Activated CD4-positive, alpha-beta T cell treated with anti-CD3 and anti-CD28 coated beads, Interleukin-2, amount 50 U/mL, for 4 hours (primary cell): ENCODE measurements around the gene LGALS12.
"Not testable (repeated sequence)": the region's sequence is repeated elsewhere in the genome, so short reads cannot be mapped to it uniquely, and the experiment has no call there.

ENCODE experiments used
- DNase-seq, 2 experiments: peaks; one replicate each; pipeline ENCODE4 v3.0.0-alpha.2; 2020

The LGALS12 gene

DNA sequence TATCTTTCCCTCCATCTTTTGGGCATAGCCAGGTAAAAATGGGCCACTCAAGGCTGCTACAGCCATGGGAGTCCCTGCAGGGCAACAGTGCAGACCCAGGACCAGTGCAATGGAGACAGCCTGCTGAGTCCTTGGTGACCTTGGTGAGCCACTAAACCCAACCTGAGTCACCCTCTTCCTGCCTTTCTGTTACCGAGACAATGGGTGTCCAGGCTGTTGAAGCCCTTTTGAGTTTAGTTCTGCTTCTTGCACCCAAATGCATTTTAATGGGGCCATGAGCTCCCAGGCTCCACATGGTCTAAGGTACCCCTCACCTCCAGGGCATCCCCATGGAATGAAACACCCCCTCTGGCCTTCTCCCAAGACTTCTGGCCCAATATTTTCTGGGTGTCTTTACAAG is 29.9 kb downstream of the LGALS12 start:
- DNase-seq = no peak

GRCh38 chr11:63536669-63537292 is 30.9 kb downstream of the LGALS12 start, which contains the start of gene PLAAT4:
PLAAT4 (plus strand) TSS chr11:63536808; CDS start chr11:63536869, 61 bp downstream.
- no peak for DNase-seq

GRCh38 chr11:63537293-63538101 is 31.6 kb downstream of the LGALS12 start:
- no peak for DNase-seq

DNA sequence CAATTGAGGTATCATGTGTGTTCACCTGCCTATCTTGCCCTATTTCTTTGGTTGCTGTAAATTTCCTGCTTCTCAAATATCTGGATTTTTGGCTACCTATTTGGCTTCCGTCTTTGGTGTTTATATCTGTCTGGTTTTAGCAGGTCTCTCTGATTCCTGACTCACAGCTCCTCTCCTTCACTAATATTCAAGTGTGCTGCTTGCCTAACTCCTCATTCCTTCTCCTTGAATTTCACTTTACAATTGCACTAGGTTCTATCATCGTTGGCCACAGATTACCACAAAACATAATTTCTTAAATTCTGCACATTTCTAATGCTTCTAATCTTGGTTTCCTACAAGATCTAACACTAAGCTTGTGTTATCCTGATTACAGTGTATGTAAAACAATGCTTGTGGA is 36.6 kb downstream of the LGALS12 start:
- not testable (repeated sequence) for DNase-seq

DNA sequence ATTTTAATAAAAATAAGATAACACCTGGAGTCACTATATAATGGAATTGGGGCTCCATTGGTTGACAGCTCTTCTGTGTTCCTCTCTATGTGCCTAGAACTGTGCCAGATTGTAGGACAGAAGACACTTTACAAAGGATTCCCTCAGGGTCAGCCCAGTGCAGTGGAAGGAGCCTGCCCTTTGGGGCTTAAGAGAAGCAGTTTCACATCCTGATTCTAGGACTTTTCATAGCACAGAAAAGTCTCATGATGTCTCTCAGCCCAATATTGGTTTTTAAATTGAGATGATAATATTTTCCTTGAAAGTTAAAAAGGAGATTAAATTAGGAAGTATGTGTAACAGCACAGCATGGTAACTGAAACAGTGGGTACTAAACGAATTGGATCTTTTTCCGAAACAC is 37.8 kb downstream of the LGALS12 start:
- DNase-seq = no peak

DNA sequence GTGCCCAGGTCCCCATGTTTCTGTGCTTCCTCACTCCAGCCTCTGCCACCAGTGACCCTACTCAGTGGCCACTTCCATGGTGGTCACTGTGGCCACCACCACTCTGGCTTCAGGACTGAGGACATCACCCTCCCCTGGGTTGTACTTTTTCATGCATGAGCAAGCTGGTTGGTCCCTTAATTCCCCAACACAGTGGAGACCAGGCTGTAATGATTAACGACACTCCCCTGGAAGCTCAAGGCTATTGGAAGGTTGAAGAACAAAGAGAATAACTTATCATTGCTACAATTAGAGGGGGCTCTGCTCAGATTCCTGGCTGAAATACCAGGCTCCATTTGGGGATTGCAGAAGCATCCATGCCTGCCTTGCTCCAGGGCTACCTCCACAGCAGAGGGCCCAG is 41.2 kb downstream of the LGALS12 start:
- no peak for DNase-seq

GRCh38 chr11:63548178-63548577 is 42.3 kb downstream of the LGALS12 start:
- no peak for DNase-seq

DNA sequence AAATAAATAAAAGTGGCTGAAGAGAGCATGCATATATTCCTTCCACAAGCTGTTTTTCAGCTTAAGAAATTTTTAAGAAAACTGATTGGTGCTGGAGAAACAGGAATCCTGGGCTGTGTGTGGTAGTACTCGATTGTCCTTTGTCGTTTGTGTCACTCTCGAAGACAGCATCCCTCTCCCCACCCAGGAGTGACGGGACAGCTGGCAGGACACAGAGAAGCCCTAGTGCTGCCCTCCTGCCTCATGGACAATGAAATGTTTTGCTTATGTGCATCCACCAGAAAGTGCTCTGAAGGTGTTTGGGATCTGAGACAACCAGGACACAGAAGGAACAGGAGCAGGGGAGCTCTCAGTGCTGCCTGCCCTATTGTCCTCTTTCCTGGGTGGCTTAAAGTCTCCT is 43.5 kb downstream of the LGALS12 start:
- DNase-seq = no peak

GRCh38 chr11:63550156-63550700 is 44.3 kb downstream of the LGALS12 start:
- DNase-seq = not testable (repeated sequence)

- DNase-seq = no peak
Measured at GRCh38 chr11:63551091-63551888, 45.4 kb downstream of the LGALS12 start.

- no peak for DNase-seq
Measured at GRCh38 chr11:63551889-63552266, 46.0 kb downstream of the LGALS12 start.

- no peak for DNase-seq
Measured at GRCh38 chr11:63552921-63553320, 47.0 kb downstream of the LGALS12 start.

DNA sequence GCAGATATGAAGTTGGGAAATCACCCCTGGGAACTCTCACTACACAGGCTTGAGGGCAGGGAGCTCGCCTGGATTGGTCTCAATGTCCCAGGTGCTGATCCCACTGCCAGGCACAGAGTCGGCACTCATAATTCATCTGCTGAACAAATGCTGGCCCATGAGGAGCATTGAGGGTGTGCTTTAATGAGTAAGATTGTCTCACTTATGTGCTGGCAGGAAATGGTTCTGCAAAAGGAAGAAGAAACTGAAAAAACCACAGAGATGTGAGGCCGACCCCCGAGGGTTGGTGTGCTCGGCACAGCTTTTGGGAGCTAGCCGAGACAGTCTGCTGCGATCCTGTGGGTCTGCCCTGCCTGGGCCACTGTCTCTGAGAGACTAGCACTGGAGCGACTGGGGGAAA is 47.9 kb downstream of the LGALS12 start:
- peak; percentile 21 to 23 for DNase-seq

GRCh38 chr11:63554877-63555223 is 49.0 kb downstream of the LGALS12 start:
- no peak for DNase-seq

- no peak for DNase-seq
Measured at GRCh38 chr11:63556404-63557013, 50.6 kb downstream of the LGALS12 start.

GRCh38 chr11:63557570-63557969 is 51.7 kb downstream of the LGALS12 start:
- no peak for DNase-seq

- DNase-seq = no peak
Measured at GRCh38 chr11:63558459-63559157, 52.7 kb downstream of the LGALS12 start.

DNA sequence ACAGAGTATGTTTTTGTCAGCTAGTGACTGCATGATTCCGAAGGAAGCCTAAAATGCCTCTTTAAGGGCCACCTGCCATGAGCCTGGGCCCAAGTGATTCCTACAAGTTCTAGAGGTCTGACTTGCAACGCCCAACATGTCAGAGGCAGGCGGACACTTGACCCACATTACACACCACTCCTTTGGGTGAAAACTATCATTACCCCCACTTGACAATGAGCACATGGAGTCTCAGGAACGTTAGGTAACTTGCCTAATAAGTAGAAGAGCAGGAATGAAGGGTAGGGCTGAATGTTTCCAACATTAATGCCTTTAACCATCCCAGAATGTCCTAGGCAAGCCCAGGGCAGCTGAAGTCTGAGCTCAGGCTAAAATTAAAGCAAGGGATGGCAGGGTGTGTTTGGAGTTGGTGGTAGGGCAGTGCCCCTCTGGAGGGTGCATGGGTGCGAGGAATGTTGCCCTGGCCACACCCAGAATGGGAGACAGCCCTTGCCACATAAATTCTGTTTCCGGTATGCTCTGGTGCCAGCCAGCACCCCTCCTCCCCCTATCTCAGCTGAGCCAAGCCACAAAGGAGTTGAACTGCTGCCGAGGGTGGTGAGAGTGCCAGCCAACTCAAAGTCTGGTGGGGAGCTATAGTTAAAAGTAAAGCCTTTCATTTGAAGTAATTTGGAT is 54.8 kb downstream of the LGALS12 start:
- DNase-seq = no peak

- DNase-seq = no peak
Measured at GRCh38 chr11:63563201-63564055, 57.5 kb downstream of the LGALS12 start, which contains the start of gene PLAAT2. PLAAT2 (minus strand) TSS chr11:63563379; CDS start chr11:63563324, 55 bp downstream.

- DNase-seq = no peak
Measured at GRCh38 chr11:63564056-63564774, 58.3 kb downstream of the LGALS12 start.
